Measurements from ENCODE around the gene LSAMP. TPM values are rescaled to one million over a fixed set of nuclear protein-coding genes. Genes with fewer than 3 reads are reported as not detected.
A peak's percentile ranks its signal among the peaks of the same experiment; 100 is the strongest.

Gene LSAMP
- polyA plus RNA-seq, 2 of the 4 experiments (the other 2 are of a cell fraction), result 0.12 to 0.53 TPM

DNA sequence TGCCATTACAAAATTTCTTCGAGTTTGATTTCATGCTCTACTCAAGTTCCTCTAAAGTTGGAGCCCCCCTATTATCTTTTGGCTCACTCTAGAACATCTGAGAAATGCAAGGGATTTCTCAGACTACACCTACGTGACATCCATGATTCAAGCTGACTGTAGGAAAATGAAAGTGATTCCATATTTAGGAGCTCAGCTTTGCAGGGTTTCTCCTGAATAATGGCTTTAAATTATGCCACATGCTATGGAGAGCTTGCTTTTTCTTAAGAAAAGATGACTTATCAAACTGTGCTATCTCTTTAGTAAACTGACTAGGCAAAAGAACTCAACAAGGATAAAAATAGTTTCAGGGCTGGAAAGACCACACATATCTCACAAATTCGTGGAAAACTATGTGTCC, 292.1 kb downstream of the LSAMP start:
- H3K4me3 ChIP-seq, result no peak overlapping the region
- CTCF ChIA-PET, result interaction anchor here (1.5 kb wide), 1 partner anchor 16 kb away, joined by 3 read pairs; no protein-coding TSS in a partner anchor
- TF ChIP-seq EHMT2 (IDR thresholded peaks at IDR 0.05; ENCODE audit: low read depth) (no peak), FOXS1 (CRISPR knock-in tag; IDR thresholded peaks at IDR 0.05) (no peak), NR3C1 (IDR thresholded peaks at IDR 0.05) (no peak), CBX2 (IDR thresholded peaks at IDR 0.05; ENCODE audit: borderline replicate concordance, low read depth) (no peak), BHLHE40 (IDR thresholded peaks at IDR 0.05; ENCODE audit: low read depth, low read length) (no peak), ZSCAN20 (CRISPR knock-in tag; IDR thresholded peaks at IDR 0.05) (no peak), GATA3 (IDR thresholded peaks at IDR 0.05; ENCODE audit: borderline replicate concordance) (no peak), CHD2 (IDR thresholded peaks at IDR 0.05; ENCODE audit: low read length, partially characterized antibody) (no peak), EP300 (IDR thresholded peaks at IDR 0.05) (no peak), CEBPB (IDR thresholded peaks at IDR 0.05) (no peak), ESRRA (IDR thresholded peaks at IDR 0.05; ENCODE audit: borderline replicate concordance, low read length) (no peak), MAFK (IDR thresholded peaks at IDR 0.05; ENCODE audit: partially characterized antibody) (no peak)
- TF ChIP-seq, protein P1, sequence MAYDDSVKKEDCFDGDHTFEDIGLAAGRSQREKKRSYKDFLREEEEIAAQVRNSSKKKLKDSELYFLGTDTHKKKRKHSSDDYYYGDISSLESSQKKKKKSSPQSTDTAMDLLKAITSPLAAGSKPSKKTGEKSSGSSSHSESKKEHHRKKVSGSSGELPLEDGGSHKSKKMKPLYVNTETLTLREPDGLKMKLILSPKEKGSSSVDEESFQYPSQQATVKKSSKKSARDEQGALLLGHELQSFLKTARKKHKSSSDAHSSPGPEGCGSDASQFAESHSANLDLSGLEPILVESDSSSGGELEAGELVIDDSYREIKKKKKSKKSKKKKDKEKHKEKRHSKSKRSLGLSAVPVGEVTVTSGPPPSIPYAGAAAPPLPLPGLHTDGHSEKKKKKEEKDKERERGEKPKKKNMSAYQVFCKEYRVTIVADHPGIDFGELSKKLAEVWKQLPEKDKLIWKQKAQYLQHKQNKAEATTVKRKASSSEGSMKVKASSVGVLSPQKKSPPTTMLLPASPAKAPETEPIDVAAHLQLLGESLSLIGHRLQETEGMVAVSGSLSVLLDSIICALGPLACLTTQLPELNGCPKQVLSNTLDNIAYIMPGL (CRISPR knock-in tag; IDR thresholded peaks at IDR 0.05; ENCODE audit: borderline replicate concordance), result no peak
- TF ChIP-seq, protein P2, sequence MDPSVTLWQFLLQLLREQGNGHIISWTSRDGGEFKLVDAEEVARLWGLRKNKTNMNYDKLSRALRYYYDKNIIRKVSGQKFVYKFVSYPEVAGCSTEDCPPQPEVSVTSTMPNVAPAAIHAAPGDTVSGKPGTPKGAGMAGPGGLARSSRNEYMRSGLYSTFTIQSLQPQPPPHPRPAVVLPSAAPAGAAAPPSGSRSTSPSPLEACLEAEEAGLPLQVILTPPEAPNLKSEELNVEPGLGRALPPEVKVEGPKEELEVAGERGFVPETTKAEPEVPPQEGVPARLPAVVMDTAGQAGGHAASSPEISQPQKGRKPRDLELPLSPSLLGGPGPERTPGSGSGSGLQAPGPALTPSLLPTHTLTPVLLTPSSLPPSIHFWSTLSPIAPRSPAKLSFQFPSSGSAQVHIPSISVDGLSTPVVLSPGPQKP (IDR thresholded peaks at IDR 0.05; ENCODE audit: low read depth, low read length), result no peak
- TF ChIP-seq, protein P3, sequence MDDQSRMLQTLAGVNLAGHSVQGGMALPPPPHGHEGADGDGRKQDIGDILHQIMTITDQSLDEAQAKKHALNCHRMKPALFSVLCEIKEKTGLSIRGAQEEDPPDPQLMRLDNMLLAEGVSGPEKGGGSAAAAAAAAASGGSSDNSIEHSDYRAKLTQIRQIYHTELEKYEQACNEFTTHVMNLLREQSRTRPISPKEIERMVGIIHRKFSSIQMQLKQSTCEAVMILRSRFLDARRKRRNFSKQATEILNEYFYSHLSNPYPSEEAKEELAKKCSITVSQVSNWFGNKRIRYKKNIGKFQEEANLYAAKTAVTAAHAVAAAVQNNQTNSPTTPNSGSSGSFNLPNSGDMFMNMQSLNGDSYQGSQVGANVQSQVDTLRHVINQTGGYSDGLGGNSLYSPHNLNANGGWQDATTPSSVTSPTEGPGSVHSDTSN (IDR thresholded peaks at IDR 0.05), result no peak
- TF ChIP-seq, protein P4, sequence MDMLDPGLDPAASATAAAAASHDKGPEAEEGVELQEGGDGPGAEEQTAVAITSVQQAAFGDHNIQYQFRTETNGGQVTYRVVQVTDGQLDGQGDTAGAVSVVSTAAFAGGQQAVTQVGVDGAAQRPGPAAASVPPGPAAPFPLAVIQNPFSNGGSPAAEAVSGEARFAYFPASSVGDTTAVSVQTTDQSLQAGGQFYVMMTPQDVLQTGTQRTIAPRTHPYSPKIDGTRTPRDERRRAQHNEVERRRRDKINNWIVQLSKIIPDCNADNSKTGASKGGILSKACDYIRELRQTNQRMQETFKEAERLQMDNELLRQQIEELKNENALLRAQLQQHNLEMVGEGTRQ (IDR thresholded peaks at IDR 0.05), result no peak
- TF ChIP-seq, protein P5, sequence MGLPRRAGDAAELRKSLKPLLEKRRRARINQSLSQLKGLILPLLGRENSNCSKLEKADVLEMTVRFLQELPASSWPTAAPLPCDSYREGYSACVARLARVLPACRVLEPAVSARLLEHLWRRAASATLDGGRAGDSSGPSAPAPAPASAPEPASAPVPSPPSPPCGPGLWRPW (IDR thresholded peaks at IDR 0.05), result no peak
- TF ChIP-seq, protein P6, sequence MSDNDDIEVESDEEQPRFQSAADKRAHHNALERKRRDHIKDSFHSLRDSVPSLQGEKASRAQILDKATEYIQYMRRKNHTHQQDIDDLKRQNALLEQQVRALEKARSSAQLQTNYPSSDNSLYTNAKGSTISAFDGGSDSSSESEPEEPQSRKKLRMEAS (IDR thresholded peaks at IDR 0.05), result no peak
- no peaks in the 10 kb centered on the region for H3K9me3 ChIP-seq
- H3K27ac ChIP-seq, result no peak overlapping the region
- POLR2A ChIA-PET, result no interaction called here
- no peaks in the 10 kb centered on the region for H3K4me1 ChIP-seq
- FAIRE-seq (no peak), ATAC-seq (no peak), DNase-seq (ENCODE audit: low read depth in 1 of 2, low spot score in 1 of 2) (no peak)
- WGBS (ENCODE audit: missing lambda C conversion rate), result 3% methylated on average over 3 of the region's 3 CpGs
- no peak overlapping the region for H3K4me2 ChIP-seq

DNA sequence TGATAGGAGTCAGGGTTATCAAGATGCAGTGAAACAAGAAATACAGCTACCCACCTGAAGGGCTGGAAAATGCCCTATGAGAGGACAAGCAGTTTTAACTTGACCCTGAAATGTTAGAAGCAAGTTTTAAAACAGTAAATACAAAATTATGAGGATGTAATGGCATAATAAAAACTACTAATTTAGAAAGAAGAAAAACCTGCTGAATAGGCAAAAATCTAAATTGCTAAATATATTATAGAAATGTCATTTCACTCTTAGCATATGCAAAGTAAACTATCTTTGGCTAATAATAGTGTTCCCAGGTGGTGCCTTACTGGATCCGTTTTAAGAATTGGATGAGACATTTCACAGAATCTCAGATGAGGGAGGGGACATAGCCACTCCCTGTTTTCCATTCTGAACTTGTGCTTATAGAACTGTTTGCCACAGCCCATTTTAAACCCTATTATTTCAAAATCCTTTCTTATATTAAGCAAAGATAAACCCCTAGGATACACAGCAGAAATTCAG, 294.6 kb downstream of the LSAMP start:
- FAIRE-seq (no peak), ATAC-seq (no peak), DNase-seq (ENCODE audit: low read depth in 1 of 2, low spot score in 1 of 2) (no peak)
- Histone ChIP-seq H3K4me3 (no peak overlapping the region), H3K4me2 (no peak overlapping the region), H3K9me3 (peaks cover 5% of the 10 kb centered on the region; the same call in 1 of the 3 replicates), H3K27ac (no peak overlapping the region), H3K4me1 (no peaks in the 10 kb centered on the region)
- POLR2A ChIA-PET, result no interaction called here
- WGBS (ENCODE audit: missing lambda C conversion rate), result 0% methylated on average over 1 of the region's 1 CpG
- TF ChIP-seq MAFK (IDR thresholded peaks at IDR 0.05; ENCODE audit: partially characterized antibody) (peak; percentile 88), CBX2 (IDR thresholded peaks at IDR 0.05; ENCODE audit: borderline replicate concordance, low read depth) (no peak), KDM1A (IDR thresholded peaks at IDR 0.05; ENCODE audit: low read depth) (no peak), MAZ (IDR thresholded peaks at IDR 0.05; ENCODE audit: borderline replicate concordance, low read depth, low read length) (no peak), HEYL (CRISPR knock-in tag; IDR thresholded peaks at IDR 0.05) (no peak), ESRRA (IDR thresholded peaks at IDR 0.05; ENCODE audit: borderline replicate concordance, low read length) (no peak), HDAC2 (IDR thresholded peaks at IDR 0.05) (no peak), MYC (IDR thresholded peaks at IDR 0.05; ENCODE audit: borderline replicate concordance, low read length) (no peak)
- TF ChIP-seq, protein P1 (CRISPR knock-in tag; IDR thresholded peaks at IDR 0.05; ENCODE audit: borderline replicate concordance), result no peak
- CTCF ChIA-PET, result no interaction called here
